Measurements from ENCODE around the gene GPAM.

GRCh38 chr10:112218960-112219359 is 35.4 kb upstream of the GPAM start:
- no peak for TF ChIP-seq CTCF (IDR thresholded peaks at IDR 0.05; ENCODE audit: low read depth, low read length, missing input control)
- no peak for TF ChIP-seq YY1 (IDR thresholded peaks at IDR 0.05)
- no peak for TF ChIP-seq RAD21 (IDR thresholded peaks at IDR 0.05)
- no peak for TF ChIP-seq HNF4A (conservative IDR thresholded peaks at IDR 0.05)
- no peak for TF ChIP-seq REST (IDR thresholded peaks at IDR 0.05)
- no peak for TF ChIP-seq JUND (IDR thresholded peaks at IDR 0.05)
- TF ChIP-seq SP1 (IDR thresholded peaks at IDR 0.05), result no peak
- no peak for TF ChIP-seq MAX (IDR thresholded peaks at IDR 0.05)
- no peak for TF ChIP-seq FOXA1 (IDR thresholded peaks at IDR 0.05)
- no peak for TF ChIP-seq GABPA (IDR thresholded peaks at IDR 0.05 in 1 of 2, conservative IDR thresholded peaks at IDR 0.05 in 1 of 2)
- TF ChIP-seq ATF3 (IDR thresholded peaks at IDR 0.05), result no peak
- TF ChIP-seq TAF1 (conservative IDR thresholded peaks at IDR 0.05), result no peak
- TF ChIP-seq HNF4G (IDR thresholded peaks at IDR 0.05), result no peak
- no peak for TF ChIP-seq EGR1 (IDR thresholded peaks at IDR 0.05; ENCODE audit: low read depth in 2 of 2)

Measured in liver (tissue), 3 donors.